ENCODE data around the gene FBXO42. TPM values are rescaled to one million over a fixed set of nuclear protein-coding genes. Genes with fewer than 3 reads are reported as not detected.
A peak's percentile ranks its signal among the peaks of the same experiment; 100 is the strongest.

The FBXO42 gene
- total and polyA plus RNA-seq, 7 experiments from 2014 or later = 17.9 to 26.7 (median 24.6) TPM

DNA sequence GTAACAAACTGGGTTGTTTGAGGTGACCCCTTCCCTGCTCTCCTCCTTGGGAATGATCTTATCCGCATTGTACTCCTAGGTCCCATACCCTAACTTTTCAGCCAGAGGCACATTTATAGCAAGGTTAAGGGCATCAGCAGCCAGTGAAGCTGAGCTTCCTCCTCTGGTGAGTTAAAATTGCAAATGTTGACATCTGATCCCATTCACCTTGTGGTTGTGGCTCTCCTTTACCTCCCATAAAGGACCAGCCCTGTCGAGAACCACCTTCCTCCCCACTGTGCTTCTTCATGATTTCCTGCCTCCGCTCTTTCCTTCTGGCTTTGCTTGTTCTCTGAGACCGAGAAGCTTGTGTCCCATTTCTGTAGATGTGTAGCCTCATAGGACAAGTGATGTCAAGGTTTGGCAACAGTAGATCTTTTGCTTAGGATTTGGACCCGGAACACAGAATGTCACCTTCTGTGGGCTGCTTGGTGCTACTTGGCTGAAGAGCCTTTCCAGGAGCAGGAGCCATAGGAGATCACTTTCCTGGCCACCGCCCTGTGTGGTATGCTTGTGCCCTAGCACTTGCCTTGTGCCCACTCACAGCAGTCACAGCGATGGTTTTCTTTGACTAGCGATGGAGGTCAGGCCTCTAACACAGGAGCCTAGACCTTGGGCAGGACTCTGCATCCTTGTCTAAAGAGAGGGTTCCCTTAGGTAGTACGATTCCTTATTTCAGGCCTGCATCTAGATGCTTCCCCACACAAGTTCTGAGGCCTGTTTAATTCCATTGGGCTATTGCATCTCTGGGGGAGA, 33.6 kb upstream of the FBXO42 start:
- ATAC-seq = no peak
- peak overlapping the region; percentile 20 to 91 (median 65) for H3K27ac Mint-ChIP-seq
- Histone ChIP-seq H3K4me1 (ENCODE audit: control insufficient read depth in 2 of 2, insufficient read depth in 2 of 2, low read length in 2 of 2) (peaks cover 22 to 44% of the 10 kb centered on the region in 2 donors), H3K36me3 (ENCODE audit: control insufficient read depth in 2 of 3, insufficient read depth in 3 of 3, low read length in 3 of 3) (no peaks in the 10 kb centered on the region), H3K9me3 (ENCODE audit: control insufficient read depth in 2 of 3, low read length in 3 of 3) (no peaks in the 10 kb centered on the region), H3K27me3 (ENCODE audit: control insufficient read depth in 2 of 2, insufficient read depth in 2 of 2, low read length in 2 of 2) (no peaks in the 10 kb centered on the region), H3K4me3 (ENCODE audit: low read length) (no peak overlapping the region), H3K27ac (ENCODE audit: low read depth, low read length) (peak overlapping the region; percentile 54)
- peaks cover 0 to 16% (median 8%) of the 10 kb centered on the region in 5 donors for H3K36me3 Mint-ChIP-seq
- peak overlapping the region; percentile 63 to 84 (median 76) for H3K4me3 Mint-ChIP-seq
- no peak for DNase-seq
- POLR2A ChIA-PET = interaction anchor here (1.3 kb wide), 2 partner anchors 10 to 23 kb away, joined by 3 read pairs; no protein-coding TSS in a partner anchor
- H3K27me3 Mint-ChIP-seq = no peaks in the 10 kb centered on the region
- CTCF ChIA-PET = no interaction called here
- H3K4me1 Mint-ChIP-seq = peaks cover 57 to 83% (median 68%) of the 10 kb centered on the region in 7 donors
- intact Hi-C loops (cut with micrococcal nuclease) = loop anchor here in 1 of 2 donors (5.0 kb wide), 2 partner anchors 36 to 56 kb away; partner anchors contain the start of gene NECAP2
- H3K9me3 Mint-ChIP-seq = no peaks in the 10 kb centered on the region

DNA sequence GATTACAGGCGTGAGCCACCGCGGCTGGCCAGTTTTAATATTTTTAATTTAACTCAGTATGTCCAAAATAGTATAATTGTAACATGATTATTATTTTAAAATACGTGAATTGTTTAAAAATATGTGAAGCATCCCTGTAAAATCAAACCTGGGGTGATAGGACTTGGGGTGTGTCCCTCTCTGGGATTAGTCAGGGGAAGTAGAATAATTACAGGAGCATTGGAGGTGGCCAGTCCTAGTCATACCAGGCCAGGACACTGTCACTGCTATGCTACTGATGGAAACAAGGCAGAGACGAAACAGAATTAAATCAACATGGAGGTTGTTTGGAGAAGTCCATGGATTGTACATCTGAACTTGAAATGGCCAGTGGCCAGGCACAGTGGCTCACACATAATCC, 31.6 kb upstream of the FBXO42 start:
- Histone ChIP-seq H3K27ac (ENCODE audit: low read depth, low read length) (peak overlapping the region; percentile 55), H3K27me3 (ENCODE audit: control insufficient read depth in 2 of 2, insufficient read depth in 2 of 2, low read length in 2 of 2) (no peaks in the 10 kb centered on the region), H3K36me3 (ENCODE audit: control insufficient read depth in 2 of 3, insufficient read depth in 3 of 3, low read length in 3 of 3) (no peaks in the 10 kb centered on the region), H3K4me3 (ENCODE audit: low read length) (no peak overlapping the region), H3K4me1 (ENCODE audit: control insufficient read depth in 2 of 2, insufficient read depth in 2 of 2, low read length in 2 of 2) (peaks cover 22 to 34% of the 10 kb centered on the region in 2 donors), H3K9me3 (ENCODE audit: control insufficient read depth in 2 of 3, low read length in 3 of 3) (no peaks in the 10 kb centered on the region)
- H3K9me3 Mint-ChIP-seq = no peaks in the 10 kb centered on the region
- ChIA-PET POLR2A (no interaction called here), CTCF (no interaction called here)
- peaks cover 53 to 82% (median 68%) of the 10 kb centered on the region in 7 donors for H3K4me1 Mint-ChIP-seq
- peaks cover 0 to 12% (median 8%) of the 10 kb centered on the region in 5 donors for H3K36me3 Mint-ChIP-seq
- ATAC-seq (no peak), DNase-seq (no peak)
- intact Hi-C loops (cut with micrococcal nuclease) = no loop called here
- H3K27ac Mint-ChIP-seq = peak overlapping the region in 7 of 9 donors; percentile 53 to 88 (median 66)
- H3K27me3 Mint-ChIP-seq = no peaks in the 10 kb centered on the region
- peak overlapping the region in 7 of 10 donors; percentile 6 to 76 (median 49) for H3K4me3 Mint-ChIP-seq

DNA sequence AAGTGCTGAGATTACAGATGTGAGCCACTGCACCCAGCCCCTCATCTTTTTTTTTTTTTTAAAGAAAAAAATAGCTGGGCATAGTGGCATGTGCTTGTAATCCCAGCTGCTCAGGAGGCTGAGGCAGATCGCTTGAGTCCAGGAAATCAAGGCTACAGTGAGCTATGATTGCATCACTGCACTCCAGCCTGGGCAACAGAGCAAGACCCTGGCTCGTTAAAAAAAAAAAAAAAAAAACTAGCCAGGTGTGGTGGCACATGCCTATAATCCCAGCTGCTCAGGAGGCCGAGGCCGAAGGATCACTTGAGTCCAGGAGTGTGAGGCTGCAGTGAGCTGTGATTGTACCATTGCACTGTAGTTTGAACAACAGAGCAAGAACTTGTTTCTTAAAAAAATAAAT, 28.6 kb upstream of the FBXO42 start:
- ChIA-PET CTCF (no interaction called here), POLR2A (interaction anchor here (0.6 to 2.0 kb wide), 3 partner anchors 9 to 56 kb away, joined by 4 to 8 read pairs (median 7); partner anchors contain the start of gene SZRD1)
- H3K27ac Mint-ChIP-seq = peak overlapping the region in 1 of 9 donors; percentile 67
- Histone ChIP-seq H3K4me1 (ENCODE audit: control insufficient read depth in 2 of 2, insufficient read depth in 2 of 2, low read length in 2 of 2) (peaks cover 15% of the 10 kb centered on the region in 2 donors), H3K36me3 (ENCODE audit: control insufficient read depth in 2 of 3, insufficient read depth in 3 of 3, low read length in 3 of 3) (no peaks in the 10 kb centered on the region), H3K27me3 (ENCODE audit: control insufficient read depth in 2 of 2, insufficient read depth in 2 of 2, low read length in 2 of 2) (no peaks in the 10 kb centered on the region), H3K27ac (ENCODE audit: low read depth, low read length) (no peak overlapping the region), H3K9me3 (ENCODE audit: control insufficient read depth in 2 of 3, low read length in 3 of 3) (no peaks in the 10 kb centered on the region), H3K4me3 (ENCODE audit: low read length) (no peak overlapping the region)
- ATAC-seq (no peak), DNase-seq (no peak)
- intact Hi-C loops (cut with micrococcal nuclease) = no loop called here
- H3K9me3 Mint-ChIP-seq = no peaks in the 10 kb centered on the region
- H3K27me3 Mint-ChIP-seq = no peaks in the 10 kb centered on the region
- peaks cover 0 to 12% (median 8%) of the 10 kb centered on the region in 5 donors for H3K36me3 Mint-ChIP-seq
- peaks cover 47 to 84% (median 63%) of the 10 kb centered on the region in 7 donors for H3K4me1 Mint-ChIP-seq
- no peak overlapping the region for H3K4me3 Mint-ChIP-seq

DNA sequence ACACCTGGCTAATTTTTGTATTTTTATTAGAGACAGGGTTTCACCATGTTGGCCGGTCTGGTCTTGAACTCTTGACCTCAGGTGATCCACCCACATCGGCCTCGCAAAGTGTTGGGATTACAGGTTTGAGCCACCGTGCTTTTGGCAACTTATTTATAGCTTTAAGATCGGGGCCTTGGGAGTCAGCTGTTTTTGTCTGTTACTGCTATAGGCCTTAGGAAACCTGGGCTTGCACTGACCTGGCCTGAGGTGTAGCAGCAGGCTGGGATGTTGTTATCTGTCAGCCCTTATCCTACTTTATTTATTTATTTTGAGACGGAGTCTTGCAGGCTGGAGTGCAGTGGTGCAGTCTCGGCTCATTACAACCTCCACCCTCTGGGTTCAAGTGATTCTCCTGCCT, 26.2 kb upstream of the FBXO42 start:
- no peak for DNase-seq
- POLR2A ChIA-PET = interaction anchor here (0.6 kb wide), 1 partner anchor 1151 kb away, joined by 3 read pairs; no protein-coding TSS in a partner anchor
- Histone ChIP-seq H3K4me1 (ENCODE audit: control insufficient read depth in 2 of 2, insufficient read depth in 2 of 2, low read length in 2 of 2) (peaks cover 14 to 17% of the 10 kb centered on the region in 2 donors), H3K27me3 (ENCODE audit: control insufficient read depth in 2 of 2, insufficient read depth in 2 of 2, low read length in 2 of 2) (no peaks in the 10 kb centered on the region), H3K36me3 (ENCODE audit: control insufficient read depth in 2 of 3, insufficient read depth in 3 of 3, low read length in 3 of 3) (peaks cover 0 to 6% (median 0%) of the 10 kb centered on the region in 3 experiments), H3K9me3 (ENCODE audit: control insufficient read depth in 2 of 3, low read length in 3 of 3) (no peaks in the 10 kb centered on the region), H3K27ac (ENCODE audit: low read depth, low read length) (no peak overlapping the region), H3K4me3 (ENCODE audit: low read length) (no peak overlapping the region)
- Mint-ChIP-seq H3K27me3 (no peaks in the 10 kb centered on the region), H3K9me3 (no peaks in the 10 kb centered on the region), H3K4me3 (no peak overlapping the region), H3K4me1 (peaks cover 44 to 86% (median 64%) of the 10 kb centered on the region in 7 donors), H3K36me3 (peaks cover 0 to 17% (median 8%) of the 10 kb centered on the region in 5 donors), H3K27ac (no peak overlapping the region)
- CTCF ChIA-PET = no interaction called here
- ATAC-seq = no peak
- intact Hi-C loops (cut with micrococcal nuclease) = no loop called here

DNA sequence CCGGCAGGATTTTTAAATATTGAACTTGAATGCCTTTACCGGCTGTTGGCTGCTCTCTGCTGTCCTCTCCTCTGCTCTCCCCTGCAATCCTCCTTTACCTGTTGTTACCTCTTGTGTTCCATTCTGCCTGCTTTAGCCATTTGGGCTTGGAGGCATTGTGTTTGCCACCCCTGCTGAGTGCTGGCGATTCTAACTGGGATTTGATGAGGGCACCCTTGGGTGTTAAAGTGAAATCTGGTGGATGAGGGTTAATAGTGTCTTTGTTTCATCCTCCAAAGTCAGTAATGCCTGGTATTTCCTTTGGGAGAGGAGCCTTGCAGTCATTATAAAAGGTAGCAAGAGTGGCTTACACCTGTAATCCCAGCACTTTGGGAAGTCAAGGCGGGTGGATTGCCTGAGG, 24.7 kb upstream of the FBXO42 start:
- peak overlapping the region in 5 of 10 donors; percentile 19 to 52 (median 44) for H3K4me3 Mint-ChIP-seq
- CTCF ChIA-PET = interaction anchor here (0.9 kb wide), 1 partner anchor 13 kb away, joined by 4 read pairs; no protein-coding TSS in a partner anchor
- H3K4me1 ChIP-seq (ENCODE audit: control insufficient read depth in 2 of 2, insufficient read depth in 2 of 2, low read length in 2 of 2) = peaks cover 20 to 21% of the 10 kb centered on the region in 2 donors

DNA sequence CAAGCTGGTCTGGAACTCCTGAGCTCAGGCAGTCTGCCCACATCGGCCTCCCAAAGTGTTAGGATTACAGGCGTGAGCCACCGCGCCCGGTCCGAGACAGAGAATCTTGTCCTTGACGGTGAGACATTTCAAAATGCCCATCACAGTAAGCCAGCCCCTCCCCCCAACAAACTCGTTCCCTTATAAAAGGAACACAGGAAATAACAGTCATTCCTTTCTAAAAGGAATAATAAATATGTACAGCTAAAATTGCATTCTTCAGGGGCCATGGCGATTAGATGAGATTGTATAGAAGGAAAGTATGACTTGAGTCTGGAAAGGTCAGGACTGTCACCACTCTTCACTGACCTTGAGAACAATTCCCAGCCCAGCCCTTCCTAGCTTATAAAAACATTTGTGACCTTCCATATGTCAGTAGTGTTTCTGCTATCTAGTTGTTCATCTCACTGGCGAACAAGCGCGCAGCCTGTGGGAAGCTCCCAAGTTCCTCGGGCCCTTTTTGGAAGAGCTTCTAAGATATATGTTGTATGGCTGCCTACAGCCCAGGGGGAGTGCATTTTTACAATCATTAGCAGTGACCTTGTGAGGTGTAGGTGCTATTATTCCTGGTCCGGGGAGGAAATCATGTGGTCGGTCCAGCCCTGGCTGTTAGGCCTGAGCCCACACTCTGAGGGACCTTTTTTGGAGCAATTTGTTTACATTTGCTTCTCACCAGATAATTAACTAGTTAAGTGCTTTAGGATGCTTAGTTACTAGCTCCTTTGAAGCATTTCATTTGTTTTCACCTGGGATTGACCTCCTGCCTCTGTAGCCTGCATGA, 23.5 kb upstream of the FBXO42 start:
- POLR2A ChIA-PET = interaction anchor here (0.6 to 1.3 kb wide), 5 partner anchors 9 to 53 kb away, joined by 3 to 4 read pairs (median 3); partner anchors contain the start of genes FBXO42 and SZRD1
- no peak for DNase-seq

More for the DNA sequence above, 24.7 kb upstream of the FBXO42 start:
- Histone ChIP-seq H3K4me3 (ENCODE audit: low read length) (no peak overlapping the region), H3K9me3 (ENCODE audit: control insufficient read depth in 2 of 3, low read length in 3 of 3) (no peaks in the 10 kb centered on the region), H3K27ac (ENCODE audit: low read depth, low read length) (no peak overlapping the region), H3K27me3 (ENCODE audit: control insufficient read depth in 2 of 2, insufficient read depth in 2 of 2, low read length in 2 of 2) (no peaks in the 10 kb centered on the region), H3K36me3 (ENCODE audit: control insufficient read depth in 2 of 3, insufficient read depth in 3 of 3, low read length in 3 of 3) (peaks cover 0 to 6% (median 5%) of the 10 kb centered on the region in 3 experiments)
- ATAC-seq = no peak
- H3K27me3 Mint-ChIP-seq = no peaks in the 10 kb centered on the region
- DNase-seq = no peak
- H3K9me3 Mint-ChIP-seq = no peaks in the 10 kb centered on the region
- peaks cover 49 to 86% (median 71%) of the 10 kb centered on the region in 7 donors for H3K4me1 Mint-ChIP-seq
- peak overlapping the region in 5 of 9 donors; percentile 54 to 69 (median 58) for H3K27ac Mint-ChIP-seq
- intact Hi-C loops (cut with micrococcal nuclease) = no loop called here
- H3K36me3 Mint-ChIP-seq = peaks cover 4 to 18% (median 11%) of the 10 kb centered on the region in 5 donors
- POLR2A ChIA-PET = interaction anchor here (0.7 to 0.9 kb wide), 2 partner anchors 22 to 25 kb away, joined by 3 to 5 read pairs; partner anchors contain the start of gene FBXO42

More for the DNA sequence above, 23.5 kb upstream of the FBXO42 start:
- intact Hi-C loops (cut with micrococcal nuclease) = no loop called here
- ATAC-seq = no peak
- H3K9me3 ChIP-seq (ENCODE audit: control insufficient read depth in 2 of 3, low read length in 3 of 3) = no peaks in the 10 kb centered on the region
- H3K4me1 ChIP-seq (ENCODE audit: control insufficient read depth in 2 of 2, insufficient read depth in 2 of 2, low read length in 2 of 2) = peaks cover 24 to 26% of the 10 kb centered on the region in 2 donors
- H3K4me3 ChIP-seq (ENCODE audit: low read length) = no peak overlapping the region
- Mint-ChIP-seq H3K9me3 (no peaks in the 10 kb centered on the region), H3K4me3 (peak overlapping the region in 8 of 10 donors; percentile 23 to 64 (median 36)), H3K27me3 (no peaks in the 10 kb centered on the region), H3K4me1 (peaks cover 59 to 88% (median 72%) of the 10 kb centered on the region in 7 donors), H3K36me3 (peaks cover 4 to 17% (median 11%) of the 10 kb centered on the region in 5 donors), H3K27ac (peak overlapping the region in 5 of 9 donors; percentile 34 to 78 (median 55))
- H3K27ac ChIP-seq (ENCODE audit: low read depth, low read length) = peak overlapping the region; percentile 4
- no peaks in the 10 kb centered on the region for H3K27me3 ChIP-seq (ENCODE audit: control insufficient read depth in 2 of 2, insufficient read depth in 2 of 2, low read length in 2 of 2)
- peaks cover 0 to 6% (median 5%) of the 10 kb centered on the region in 3 experiments for H3K36me3 ChIP-seq (ENCODE audit: control insufficient read depth in 2 of 3, insufficient read depth in 3 of 3, low read length in 3 of 3)
- CTCF ChIA-PET = interaction anchor here (0.9 kb wide), 1 partner anchor 12 kb away, joined by 4 read pairs; no protein-coding TSS in a partner anchor

Measured in naive thymus-derived CD4-positive, alpha-beta T cell (primary cell).